Skeletal muscle tissue (tissue), 4 donors: ENCODE measurements around the gene EIF3A. TPM values are rescaled to one million over a fixed set of nuclear protein-coding genes. Genes with fewer than 3 reads are reported as not detected.

Experiments used
- H3K27ac ChIP-seq: one replicate; pipeline ENCODE4 v1.7.0; 2013; ENCODE audit warnings: mild to moderate bottlenecking, low read depth, low read length, inconsistent platforms
- H3K27me3 ChIP-seq, 3 donors: one replicate each; pipeline ENCODE4 v1.7.0; 2013; ENCODE audit warnings: low read length in 3 of 3; ENCODE audit not compliant: control insufficient read depth in 3 of 3, insufficient read depth in 3 of 3
- H3K36me3 ChIP-seq, 3 donors: one replicate each; pipeline ENCODE4 v1.7.0; 2013; ENCODE audit warnings: low read length in 3 of 3; ENCODE audit not compliant: control insufficient read depth in 3 of 3, insufficient read depth in 3 of 3
- H3K4me1 ChIP-seq, 3 donors: one replicate each; pipeline ENCODE4 v1.7.0; 2013; ENCODE audit warnings: low read length in 3 of 3, mild to moderate bottlenecking in 3 of 3; ENCODE audit not compliant: control insufficient read depth in 3 of 3, insufficient read depth in 3 of 3
- H3K4me3 ChIP-seq, 3 donors: one replicate each; pipeline ENCODE4 v1.7.0; 2013; ENCODE audit warnings: low read length in 3 of 3
- H3K9ac ChIP-seq, 3 donors: one replicate each; pipeline ENCODE4 v1.7.0; 2013; ENCODE audit warnings: low read length in 3 of 3, mild to moderate bottlenecking in 3 of 3, moderate library complexity in 2 of 3, low read depth in 1 of 3
- H3K9me3 ChIP-seq, 3 donors: one replicate each; pipeline ENCODE4 v1.7.0; 2013; ENCODE audit warnings: low read length in 3 of 3; ENCODE audit not compliant: control insufficient read depth in 3 of 3
- total RNA-seq: library from RNA; depleted of rRNA; stranded (reverse); fragments of >200 nt; gene quantifications from one replicate; pipeline ENCODE4 v1.2.3, GENCODE V29; 2014
- donor health status: Osteomylitis.

EIF3A gene
- total RNA-seq, 1 donor from 2014 or later, result 59.5 TPM

DNA sequence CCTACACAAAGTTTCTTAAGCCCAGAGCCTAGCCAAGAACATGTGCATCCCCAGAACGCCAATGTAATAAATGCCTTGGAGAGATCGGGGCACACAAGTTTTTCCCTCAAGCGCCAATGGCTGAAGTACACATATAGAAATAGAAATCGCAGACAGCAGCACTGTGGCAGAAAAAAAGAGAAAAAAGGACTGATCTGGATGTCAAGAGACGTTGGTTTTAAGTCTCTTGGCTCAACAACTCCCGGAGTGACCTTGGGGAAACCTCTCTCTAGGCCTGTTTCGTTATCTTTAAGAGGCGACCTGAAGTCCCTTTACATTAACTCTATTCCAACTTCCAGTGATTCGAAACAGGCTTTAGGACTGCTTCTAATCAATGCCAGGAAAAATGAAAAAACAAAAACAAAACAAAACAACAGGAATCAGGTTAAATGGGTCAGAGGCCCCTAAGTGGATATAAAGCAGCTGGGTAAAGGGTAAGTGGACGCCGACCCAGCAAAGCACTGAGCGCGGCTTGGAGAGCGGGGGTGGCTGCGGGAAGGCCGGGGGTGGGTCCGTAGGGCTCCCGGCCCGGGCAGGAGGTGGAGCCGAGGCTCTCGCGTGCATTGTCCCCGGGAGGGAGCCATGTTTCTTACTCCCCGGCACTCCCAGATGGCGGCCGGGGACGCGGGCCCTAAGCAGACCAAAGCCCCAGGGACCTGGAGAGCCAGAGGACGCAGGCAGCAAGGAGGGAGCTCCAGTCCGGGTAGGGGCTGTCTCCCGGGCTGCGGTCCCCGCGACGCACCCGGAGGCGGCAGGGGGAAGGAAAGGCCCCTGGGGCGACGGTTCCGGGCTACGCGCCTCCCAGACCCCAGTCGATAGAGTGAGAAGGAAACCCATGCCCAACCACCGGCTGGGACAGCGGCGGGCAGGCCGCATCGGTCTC is 757 bp downstream of the EIF3A start:
- peak overlapping the region; percentile 98 to 100 (median 99) for H3K9ac ChIP-seq
- H3K4me1 ChIP-seq, result peaks cover 12 to 17% (median 13%) of the 10 kb centered on the region in 3 donors
- peaks cover 0 to 2% (median 0%) of the 10 kb centered on the region in 3 donors for H3K36me3 ChIP-seq
- H3K4me3 ChIP-seq, result peak overlapping the region; percentile 71 to 93 (median 92)
- H3K27ac ChIP-seq, result peak overlapping the region; percentile 99
- no peaks in the 10 kb centered on the region for H3K27me3 ChIP-seq
- no peaks in the 10 kb centered on the region for H3K9me3 ChIP-seq

DNA sequence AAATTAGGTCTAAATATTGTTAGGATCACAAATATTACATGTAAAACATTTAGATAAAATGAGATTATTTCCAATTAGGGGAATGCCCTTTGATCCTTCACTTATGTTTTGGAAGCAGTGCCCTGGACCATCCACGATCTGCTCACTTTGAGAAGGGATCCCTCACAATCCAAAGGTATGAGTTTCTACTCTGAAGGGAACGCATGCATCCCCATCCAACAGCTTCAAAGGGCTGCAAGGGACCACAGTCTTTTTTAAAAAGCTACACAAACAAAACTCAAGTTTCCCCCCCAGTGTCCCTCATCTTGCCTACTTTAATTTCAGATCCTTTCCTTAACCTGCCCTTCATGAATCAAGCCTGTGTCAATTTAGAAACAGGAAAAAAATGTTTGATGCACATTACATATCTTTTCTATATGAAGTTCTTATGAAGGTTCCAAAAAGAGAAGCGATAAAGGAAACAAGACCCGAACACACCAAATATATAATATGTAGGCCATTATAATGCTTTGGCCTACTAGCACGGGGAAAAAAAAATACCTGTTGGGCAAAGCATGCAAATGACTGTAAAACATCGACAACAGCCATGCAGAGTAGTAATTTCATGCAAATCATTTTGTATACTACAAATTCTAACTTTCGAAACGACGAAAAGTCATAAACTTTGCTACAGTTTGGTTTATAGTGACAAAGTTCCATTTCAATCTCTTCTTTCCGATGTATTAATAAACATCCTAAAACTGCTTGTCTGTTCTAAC is 2.0 kb downstream of the EIF3A start:
- peak overlapping the region; percentile 99 for H3K27ac ChIP-seq
- H3K4me1 ChIP-seq, result peaks cover 16 to 20% (median 18%) of the 10 kb centered on the region in 3 donors

DNA sequence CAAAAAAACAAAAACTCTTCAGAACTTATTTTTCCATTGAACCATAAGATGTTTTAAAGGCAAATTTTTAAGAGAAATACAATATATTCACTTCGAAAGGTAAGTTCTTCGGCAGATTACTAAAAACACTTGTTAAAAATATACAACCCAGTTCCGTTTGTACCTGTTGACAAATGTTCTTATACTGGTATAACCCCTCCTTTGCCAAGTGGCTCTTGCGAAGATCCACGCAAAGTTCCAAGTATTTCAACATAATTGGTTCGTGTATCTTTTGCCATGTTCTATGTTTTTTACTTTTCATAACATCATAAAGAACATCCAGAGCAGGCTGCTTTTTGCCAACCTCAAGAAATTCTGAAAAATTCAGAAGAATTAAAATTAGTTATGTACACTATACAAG is 7.0 kb downstream of the EIF3A start:
- Histone ChIP-seq H3K4me3 (no peak overlapping the region), H3K27ac (no peak overlapping the region), H3K4me1 (peaks cover 12 to 13% (median 13%) of the 10 kb centered on the region in 3 donors), H3K9me3 (no peaks in the 10 kb centered on the region), H3K27me3 (no peaks in the 10 kb centered on the region), H3K9ac (no peak overlapping the region), H3K36me3 (peaks cover 8 to 37% (median 36%) of the 10 kb centered on the region in 3 donors)

More for the DNA sequence above, 2.0 kb downstream of the EIF3A start:
- H3K9ac ChIP-seq, result peak overlapping the region; percentile 98 to 100 (median 99)
- peak overlapping the region; percentile 71 to 93 (median 92) for H3K4me3 ChIP-seq
- H3K36me3 ChIP-seq, result peaks cover 0 to 2% (median 0%) of the 10 kb centered on the region in 3 donors
- H3K27me3 ChIP-seq, result no peaks in the 10 kb centered on the region
- H3K9me3 ChIP-seq, result no peaks in the 10 kb centered on the region

DNA sequence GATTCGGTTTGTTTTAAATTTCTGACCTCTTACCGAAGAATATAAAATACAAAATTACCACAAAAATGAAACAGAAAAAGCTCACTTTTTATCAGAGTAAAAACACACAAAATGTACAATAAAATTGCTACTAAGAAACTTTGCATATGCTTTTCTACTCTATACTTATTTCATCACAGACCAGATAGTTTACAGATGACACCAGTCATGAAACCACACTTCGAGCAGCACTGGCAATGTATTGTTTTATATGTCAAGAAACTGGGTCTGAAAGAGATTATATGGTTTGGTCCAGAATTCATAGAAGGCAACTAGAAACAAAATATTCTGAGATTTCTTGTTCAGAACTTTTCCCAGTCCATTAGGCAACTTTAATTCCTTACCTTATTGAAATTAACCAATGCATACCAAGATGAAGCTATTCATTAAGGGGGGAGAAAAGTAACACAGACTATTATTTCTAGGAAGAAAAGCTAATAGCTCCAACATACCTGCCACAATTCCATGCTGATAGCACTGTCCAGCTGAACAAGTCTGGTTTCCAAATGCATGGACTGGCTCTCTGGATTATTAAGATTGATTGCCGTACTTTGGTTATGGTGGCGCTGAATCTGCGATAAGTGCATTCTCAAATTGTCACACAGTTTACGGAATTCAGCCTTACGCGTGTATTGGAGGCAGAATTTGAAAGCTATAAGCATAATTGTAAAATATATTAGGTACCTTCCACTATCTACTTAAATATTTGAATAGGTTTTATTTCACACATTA is 10.0 kb downstream of the EIF3A start:
- Histone ChIP-seq H3K9ac (no peak overlapping the region), H3K36me3 (peaks cover 20 to 59% (median 56%) of the 10 kb centered on the region in 3 donors), H3K27me3 (no peaks in the 10 kb centered on the region), H3K27ac (no peak overlapping the region), H3K9me3 (no peaks in the 10 kb centered on the region), H3K4me3 (no peak overlapping the region), H3K4me1 (peaks cover 4 to 5% (median 5%) of the 10 kb centered on the region in 3 donors)

DNA sequence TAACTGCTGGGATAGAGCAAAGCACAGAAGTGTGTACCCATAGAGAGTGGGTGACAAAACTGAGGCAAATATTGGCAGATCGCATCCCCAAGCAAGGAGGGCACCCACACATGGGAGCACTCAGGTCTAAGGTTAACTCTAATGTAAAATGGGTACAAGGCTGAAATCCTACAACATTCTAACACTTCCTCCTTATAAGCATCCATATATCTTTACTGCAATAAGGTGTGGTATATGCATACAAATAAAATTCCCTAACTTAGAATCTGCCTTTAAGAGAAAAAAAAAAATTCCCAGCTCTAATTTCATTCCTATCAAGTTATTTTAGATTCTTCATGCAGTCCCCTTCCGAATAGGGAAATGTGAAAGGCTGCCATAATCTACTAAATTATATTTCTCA is 18.7 kb downstream of the EIF3A start:
- no peak overlapping the region for H3K4me3 ChIP-seq
- H3K9ac ChIP-seq, result no peak overlapping the region
- peaks cover 53 to 76% (median 74%) of the 10 kb centered on the region in 3 donors for H3K36me3 ChIP-seq
- no peaks in the 10 kb centered on the region for H3K9me3 ChIP-seq
- H3K4me1 ChIP-seq, result no peaks in the 10 kb centered on the region
- no peak overlapping the region for H3K27ac ChIP-seq
- no peaks in the 10 kb centered on the region for H3K27me3 ChIP-seq

DNA sequence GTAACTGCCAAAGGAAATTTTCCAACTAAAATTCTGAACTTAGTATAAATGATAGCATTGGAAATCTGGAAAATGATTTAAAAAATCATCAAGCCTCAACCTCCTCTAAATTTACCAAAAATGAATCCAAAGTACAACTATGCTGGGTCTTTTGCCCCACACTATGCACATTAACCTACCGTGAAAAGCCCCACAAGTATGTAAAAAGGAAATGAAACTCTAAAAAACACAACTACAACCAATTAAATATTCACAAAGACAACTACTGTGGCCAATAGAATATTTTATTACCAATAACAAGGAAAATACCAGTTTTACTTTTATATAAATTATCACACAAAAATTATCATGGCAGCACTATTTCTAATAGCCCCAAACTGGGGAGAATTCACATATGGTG is 19.3 kb downstream of the EIF3A start:
- no peak overlapping the region for H3K4me3 ChIP-seq
- H3K9ac ChIP-seq, result no peak overlapping the region
- H3K4me1 ChIP-seq, result no peaks in the 10 kb centered on the region
- no peaks in the 10 kb centered on the region for H3K27me3 ChIP-seq
- no peak overlapping the region for H3K27ac ChIP-seq
- H3K9me3 ChIP-seq, result no peaks in the 10 kb centered on the region
- H3K36me3 ChIP-seq, result peaks cover 50 to 76% (median 75%) of the 10 kb centered on the region in 3 donors

DNA sequence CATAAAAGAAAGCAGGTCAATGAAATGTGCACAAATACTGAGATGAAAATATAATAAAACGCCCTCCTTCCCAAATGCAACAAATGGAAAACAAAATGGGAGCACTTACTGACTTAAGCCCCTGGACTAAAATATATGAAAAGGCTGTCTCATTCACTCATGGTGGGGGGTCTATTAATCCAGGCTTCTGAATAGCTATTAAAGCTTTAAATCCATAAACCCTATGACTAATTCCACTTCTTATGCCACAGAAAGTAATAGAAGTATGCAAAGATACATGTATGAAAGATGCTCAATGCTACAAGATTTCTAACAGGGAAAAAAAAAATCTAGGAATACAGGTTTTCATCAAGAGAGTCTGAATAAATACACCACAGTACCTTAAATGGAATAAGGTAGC is 20.5 kb downstream of the EIF3A start:
- H3K9me3 ChIP-seq, result no peaks in the 10 kb centered on the region
- H3K4me1 ChIP-seq, result no peaks in the 10 kb centered on the region
- H3K36me3 ChIP-seq, result peaks cover 52 to 78% (median 77%) of the 10 kb centered on the region in 3 donors
- no peaks in the 10 kb centered on the region for H3K27me3 ChIP-seq
- H3K9ac ChIP-seq, result no peak overlapping the region
- H3K4me3 ChIP-seq, result no peak overlapping the region
- no peak overlapping the region for H3K27ac ChIP-seq

DNA sequence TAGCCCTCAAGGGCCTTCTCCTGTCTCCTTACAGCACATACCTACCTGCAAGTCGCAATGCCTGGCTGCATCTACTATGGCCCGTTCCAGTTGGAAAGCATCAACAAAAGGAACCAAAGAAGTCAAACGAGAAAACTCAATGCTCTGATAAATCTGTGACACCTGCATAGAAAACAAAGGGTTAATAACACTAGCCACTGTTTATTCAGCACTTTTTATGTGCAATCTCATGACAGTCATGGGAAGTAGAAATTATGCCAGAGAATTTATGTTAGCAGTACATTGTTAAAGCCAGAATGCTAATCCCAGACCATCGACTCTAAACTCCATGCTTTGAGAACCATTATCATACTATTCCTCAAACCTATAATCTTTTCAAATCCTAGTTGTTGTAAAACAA is 21.1 kb downstream of the EIF3A start:
- H3K9ac ChIP-seq, result no peak overlapping the region
- peaks cover 46 to 77% (median 74%) of the 10 kb centered on the region in 3 donors for H3K36me3 ChIP-seq
- H3K27ac ChIP-seq, result no peak overlapping the region
- H3K4me3 ChIP-seq, result no peak overlapping the region
- H3K27me3 ChIP-seq, result no peaks in the 10 kb centered on the region
- no peaks in the 10 kb centered on the region for H3K4me1 ChIP-seq
- H3K9me3 ChIP-seq, result no peaks in the 10 kb centered on the region

DNA sequence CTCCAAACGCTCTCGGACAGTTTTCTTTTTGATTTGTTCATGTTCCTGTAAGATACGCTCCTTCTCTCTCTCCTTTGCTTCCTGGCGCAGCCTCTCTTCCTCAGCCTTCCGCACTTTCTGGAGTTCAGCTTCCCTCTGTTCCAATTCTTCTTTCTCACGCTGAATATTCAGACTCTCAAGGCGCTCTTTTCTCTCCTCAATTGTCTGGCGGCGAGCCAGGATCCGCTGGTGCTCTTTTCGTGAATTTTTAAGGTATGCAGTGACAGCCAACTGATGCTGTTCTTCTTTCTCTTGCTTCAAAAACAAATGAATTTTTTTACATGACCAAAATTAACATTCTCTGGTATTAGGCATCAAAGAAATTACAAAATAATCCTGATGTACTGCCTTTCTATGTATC is 22.6 kb downstream of the EIF3A start:
- Histone ChIP-seq H3K9me3 (no peaks in the 10 kb centered on the region), H3K27ac (no peak overlapping the region), H3K36me3 (peaks cover 41 to 74% (median 72%) of the 10 kb centered on the region in 3 donors), H3K27me3 (no peaks in the 10 kb centered on the region), H3K4me1 (no peaks in the 10 kb centered on the region), H3K4me3 (no peak overlapping the region), H3K9ac (no peak overlapping the region)
